Breast epithelium (tissue), 3 donors: ENCODE results near the gene KLC1.

ENCODE experiments used
- POLR2A ChIP-seq: fragments of 450-650 bp; IDR thresholded peaks from one replicate; pipeline ENCODE4 v1.6.1; 2016; ENCODE audit warnings: antibody characterized with exemption, mild to moderate bottlenecking, moderate library complexity
- POLR2AphosphoS5 ChIP-seq, 3 donors: sonication (generic); formaldehyde crosslinking; IDR thresholded peaks; one replicate each; pipeline ENCODE4 v1.6.1; 2017; ENCODE audit warnings: antibody characterized with exemption in 3 of 3
- TF ChIP-seq, protein P1 (sequence below), 3 donors: fragments of 450-650 bp; IDR thresholded peaks; one replicate each; pipeline ENCODE4 v1.5.1; 2016 to 2017; ENCODE audit warnings: antibody characterized with exemption in 3 of 3, mild to moderate bottlenecking in 3 of 3, moderate library complexity in 3 of 3

DNA sequence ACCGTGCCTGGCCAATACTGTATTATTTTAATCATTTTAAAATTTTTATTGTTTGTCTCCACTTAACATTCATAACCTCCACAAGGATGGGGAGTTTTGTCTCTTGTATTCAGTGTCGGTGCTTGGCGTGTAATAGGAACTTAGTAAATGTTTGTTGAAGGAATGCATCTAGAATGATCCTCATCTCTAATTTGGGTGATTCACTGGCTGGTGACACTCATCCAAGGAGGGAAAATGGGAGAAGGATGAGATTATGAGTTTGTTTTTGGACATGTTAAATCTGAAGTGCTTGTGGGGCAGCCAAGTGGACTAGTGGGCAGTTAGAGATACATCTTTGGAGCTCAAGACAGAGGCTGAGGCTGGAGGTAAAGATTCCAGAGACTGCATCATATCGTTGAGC lies 5.1 kb downstream of the KLC1 start:
- TF ChIP-seq, protein P1, sequence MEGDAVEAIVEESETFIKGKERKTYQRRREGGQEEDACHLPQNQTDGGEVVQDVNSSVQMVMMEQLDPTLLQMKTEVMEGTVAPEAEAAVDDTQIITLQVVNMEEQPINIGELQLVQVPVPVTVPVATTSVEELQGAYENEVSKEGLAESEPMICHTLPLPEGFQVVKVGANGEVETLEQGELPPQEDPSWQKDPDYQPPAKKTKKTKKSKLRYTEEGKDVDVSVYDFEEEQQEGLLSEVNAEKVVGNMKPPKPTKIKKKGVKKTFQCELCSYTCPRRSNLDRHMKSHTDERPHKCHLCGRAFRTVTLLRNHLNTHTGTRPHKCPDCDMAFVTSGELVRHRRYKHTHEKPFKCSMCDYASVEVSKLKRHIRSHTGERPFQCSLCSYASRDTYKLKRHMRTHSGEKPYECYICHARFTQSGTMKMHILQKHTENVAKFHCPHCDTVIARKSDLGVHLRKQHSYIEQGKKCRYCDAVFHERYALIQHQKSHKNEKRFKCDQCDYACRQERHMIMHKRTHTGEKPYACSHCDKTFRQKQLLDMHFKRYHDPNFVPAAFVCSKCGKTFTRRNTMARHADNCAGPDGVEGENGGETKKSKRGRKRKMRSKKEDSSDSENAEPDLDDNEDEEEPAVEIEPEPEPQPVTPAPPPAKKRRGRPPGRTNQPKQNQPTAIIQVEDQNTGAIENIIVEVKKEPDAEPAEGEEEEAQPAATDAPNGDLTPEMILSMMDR (IDR thresholded peaks at IDR 0.05), result no peak
- TF ChIP-seq POLR2A, result no peak
- no peak for TF ChIP-seq POLR2AphosphoS5 (IDR thresholded peaks at IDR 0.05)
